K562 (cell line): ENCODE results near the gene FOXD2. TPM values are rescaled to one million over a fixed set of nuclear protein-coding genes. Genes with fewer than 3 reads are reported as not detected.
A peak's percentile ranks its signal among the peaks of the same experiment; 100 is the strongest.

Experiments
- ATAC-seq: fragments of 200-7000 bp; cut with Tn5 transposase; 3 replicates; pipeline ENCODE4 v1.9.1; 2020; ENCODE audit warnings: moderate library complexity
- BruUV-seq: library from RNA; stranded (reverse); fragments of 400-500 nt; replicated peaks from 2 replicates; lab custom pipeline; 2021; lab: Mats Ljungman, UMichigan
- CTCF ChIA-PET: fragments of 300-600 bp; formaldehyde crosslinking; extraction: SDS; loops from one replicate; lab custom pipeline; 2021; ENCODE audit warnings: low intra/inter-chr PET ratio; lab: Yijun Ruan, JAX
- POLR2A ChIA-PET: fragments of 300-600, 350-650 bp; sonication (Branson Sonifier 250); formaldehyde crosslinking; extraction: SDS; loops from one replicate; lab custom pipeline; 2021; ENCODE audit warnings: antibody characterized with exemption, inconsistent platforms; lab: Yijun Ruan, JAX
- DNase-seq, 4 experiments: peaks; one replicate each; pipeline versions ENCODE4 v3.0.0 to v3.0.0-alpha.2; 2011 to 2018; ENCODE audit warnings: low spot score in 3 of 4, mixed read lengths in 3 of 4; ENCODE audit errors: extremely low read depth in 1 of 4
- FAIRE-seq: peaks from 2 replicates; lab custom pipeline; 2011; peaks lifted over from hg19 to GRCh38; lab: Jason Lieb, UNC
- H2AFZ ChIP-seq: 2 replicates; pipeline ENCODE4 v1.6.0; 2011; ENCODE audit warnings: low read depth, low read length, control low read depth, inconsistent platforms
- H3K27ac ChIP-seq: fragments of 200-600 bp; 3 replicates; pipeline ENCODE4 v1.8.0; 2011; ENCODE audit warnings: low read depth, mild to moderate bottlenecking, control low read depth, inconsistent platforms, low read length, moderate library complexity, mixed read lengths; ENCODE audit errors: extremely low read depth
- H3K27me3 ChIP-seq, 2 experiments: fragments of 300-600 bp in 1 of 2; 2 replicates in 1 of 2; 3 replicates in 1 of 2; pipeline versions ENCODE4 v1.6.0 to v1.8.0; 2011; ENCODE audit warnings: inconsistent platforms in 2 of 2, low read length in 2 of 2, mild to moderate bottlenecking in 1 of 2, mixed read lengths in 1 of 2, moderate library complexity in 1 of 2; ENCODE audit not compliant: control insufficient read depth in 2 of 2, insufficient read depth in 2 of 2
- H3K36me3 ChIP-seq: fragments of 300-600 bp; 3 replicates; pipeline ENCODE4 v1.8.0; 2011; ENCODE audit warnings: mild to moderate bottlenecking, low read length, inconsistent platforms; ENCODE audit not compliant: control insufficient read depth, insufficient read depth
- H3K4me1 ChIP-seq, 2 experiments: fragments of 200-600 bp in 1 of 2; replicated peaks in 1 of 2; 2 replicates in 1 of 2; 3 replicates in 1 of 2; pipeline versions ENCODE4 v1.5.1 to v1.8.0; 2011; ENCODE audit warnings: inconsistent platforms in 2 of 2, low read length in 2 of 2, mild to moderate bottlenecking in 1 of 2, mixed read lengths in 1 of 2, moderate library complexity in 1 of 2; ENCODE audit not compliant: control insufficient read depth in 2 of 2, insufficient read depth in 2 of 2
- H3K4me2 ChIP-seq: 2 replicates; pipeline ENCODE4 v1.6.1; 2011; ENCODE audit warnings: low read length, control low read depth, inconsistent platforms, mixed read lengths; ENCODE audit not compliant: insufficient read depth
- H3K4me3 ChIP-seq: fragments of 200-600 bp; sonication (generic), shearing (Covaris generic); 2 replicates; pipeline ENCODE4 v1.5.1; 2016; ENCODE audit warnings: control low read depth, inconsistent platforms
- H3K79me2 ChIP-seq: fragments of 200-600 bp; 3 replicates; pipeline ENCODE4 v1.8.0; 2011; ENCODE audit warnings: low read length, inconsistent platforms; ENCODE audit not compliant: control insufficient read depth, insufficient read depth
- H3K9ac ChIP-seq, 2 experiments: 2 replicates each; pipeline versions ENCODE4 v1.6.0 to v1.6.1; 2011; ENCODE audit warnings: low read depth in 2 of 2, low read length in 2 of 2, control low read depth in 1 of 2, inconsistent platforms in 1 of 2, mild to moderate bottlenecking in 1 of 2, mixed read lengths in 1 of 2; ENCODE audit not compliant: insufficient read depth in 1 of 2
- H3K9me1 ChIP-seq: one replicate; pipeline ENCODE4 v1.6.0; 2011; ENCODE audit warnings: inconsistent platforms, mild to moderate bottlenecking, low read length, moderate library complexity; ENCODE audit not compliant: control insufficient read depth, insufficient read depth
- H3K9me3 ChIP-seq: replicated peaks from 2 replicates; pipeline ENCODE4 v1.5.1; 2011; ENCODE audit warnings: low read depth, low read length, inconsistent platforms; ENCODE audit not compliant: control insufficient read depth, insufficient read depth
- H4K20me1 ChIP-seq: replicated peaks from 2 replicates; pipeline ENCODE4 v1.6.1; 2011; ENCODE audit warnings: low read length, inconsistent platforms, mixed read lengths; ENCODE audit not compliant: control insufficient read depth, insufficient read depth
- BCOR ChIP-seq: fragments of 450-650 bp; IDR thresholded peaks from 2 replicates; pipeline ENCODE4 v1.6.1; 2016
- BMI1 ChIP-seq: fragments of 150-350 bp; IDR thresholded peaks from 2 replicates; pipeline ENCODE4 v1.6.1; 2014; ENCODE audit warnings: low read length
- CSDE1 ChIP-seq, 2 experiments: fragments of 450-650 bp; IDR thresholded peaks; 2 replicates each; pipeline ENCODE4 v1.6.1; 2016; ENCODE audit warnings: mild to moderate bottlenecking in 1 of 2
- SNIP1 ChIP-seq: fragments of 450-650 bp; IDR thresholded peaks from 2 replicates; pipeline ENCODE4 v1.7.1; 2017; ENCODE audit warnings: low read depth, mild to moderate bottlenecking
- ZNF274 ChIP-seq: IDR thresholded peaks from 2 replicates; pipeline ENCODE4 v1.6.1; 2011; ENCODE audit warnings: low read depth, mild to moderate bottlenecking, low read length, moderate library complexity, borderline replicate concordance
- WGBS: fragments of 100-300 bp; shearing (Covaris generic); methylation state at CpG from one replicate; pipeline ENCODE4 v1.1.6; 2016; ENCODE audit warnings: low coverage, mixed read lengths; ENCODE audit not compliant: insufficient coverage; ENCODE audit errors: missing lambda C conversion rate; 5-methylcytosine and 5-hydroxymethylcytosine counted together
- in situ Hi-C: fragments of 300-500 bp; cut with MboI; formaldehyde crosslinking; loops from 4 replicates; pipeline ENCODE4 v1.15.0; 2018; ENCODE audit warnings: inconsistent platforms, mixed read lengths
- intact Hi-C: fragments of 100-400 bp; cut with micrococcal nuclease; formaldehyde crosslinking; loops from 2 replicates; pipeline ENCODE4 v1.14.2; 2022
- polyA plus RNA-seq, 8 experiments: library from polyadenylated mRNA; depleted of rRNA in 4 of 8; stranded (reverse) in 5 of 8; unstranded in 3 of 8; fragments of >200 nt; fragmentation: Nextera tagmentation in 2 of 8; fragmentation: Illumina TruSeq in 1 of 8; extraction: Ambion mirVana in 2 of 8; extraction: Trizol in 1 of 8; gene quantifications; 2 replicates each; pipeline versions ENCODE4 v1.2.1 to v1.2.3, GENCODE V29; 2011 to 2014; ENCODE audit warnings: inconsistent platforms in 1 of 8, missing spikeins in 1 of 8
- total RNA-seq, 7 experiments: library from RNA; depleted of rRNA in 6 of 7; stranded (reverse); fragments of >200 nt in 6 of 7; fragmentation: Illumina TruSeq in 2 of 7; extraction: Trizol in 2 of 7; gene quantifications; 2 replicates each; pipeline versions ENCODE4 v1.2.1 to v1.2.3, GENCODE V29; 2011 to 2021; ENCODE audit warnings: low replicate concordance in 1 of 7
- TF ChIP-seq, protein P1 (sequence below): fragments of 250-450 bp; sonication (Bioruptor Pico); IDR thresholded peaks from 2 replicates; pipeline ENCODE4 v1.5.1; 2021; ENCODE audit warnings: mild to moderate bottlenecking
- TF ChIP-seq, protein P2 (sequence below): fragments of 250-450 bp; sonication (Bioruptor Pico); IDR thresholded peaks from 2 replicates; pipeline ENCODE4 v1.4.0; 2020; ENCODE audit warnings: mild to moderate bottlenecking, moderate library complexity
- TF ChIP-seq, protein P3 (sequence below): sonication (generic); formaldehyde crosslinking; IDR thresholded peaks from 2 replicates; pipeline ENCODE4 v1.8.0; 2022; ENCODE audit warnings: mild to moderate bottlenecking, missing genetic modification reagents

The FOXD2 gene
- total and polyA plus RNA-seq, 9 of the 15 experiments (the other 6 are each of a cell fraction or from before 2014, with no cell fraction given), result 0.06 to 1.2 (median 0.22) TPM

DNA sequence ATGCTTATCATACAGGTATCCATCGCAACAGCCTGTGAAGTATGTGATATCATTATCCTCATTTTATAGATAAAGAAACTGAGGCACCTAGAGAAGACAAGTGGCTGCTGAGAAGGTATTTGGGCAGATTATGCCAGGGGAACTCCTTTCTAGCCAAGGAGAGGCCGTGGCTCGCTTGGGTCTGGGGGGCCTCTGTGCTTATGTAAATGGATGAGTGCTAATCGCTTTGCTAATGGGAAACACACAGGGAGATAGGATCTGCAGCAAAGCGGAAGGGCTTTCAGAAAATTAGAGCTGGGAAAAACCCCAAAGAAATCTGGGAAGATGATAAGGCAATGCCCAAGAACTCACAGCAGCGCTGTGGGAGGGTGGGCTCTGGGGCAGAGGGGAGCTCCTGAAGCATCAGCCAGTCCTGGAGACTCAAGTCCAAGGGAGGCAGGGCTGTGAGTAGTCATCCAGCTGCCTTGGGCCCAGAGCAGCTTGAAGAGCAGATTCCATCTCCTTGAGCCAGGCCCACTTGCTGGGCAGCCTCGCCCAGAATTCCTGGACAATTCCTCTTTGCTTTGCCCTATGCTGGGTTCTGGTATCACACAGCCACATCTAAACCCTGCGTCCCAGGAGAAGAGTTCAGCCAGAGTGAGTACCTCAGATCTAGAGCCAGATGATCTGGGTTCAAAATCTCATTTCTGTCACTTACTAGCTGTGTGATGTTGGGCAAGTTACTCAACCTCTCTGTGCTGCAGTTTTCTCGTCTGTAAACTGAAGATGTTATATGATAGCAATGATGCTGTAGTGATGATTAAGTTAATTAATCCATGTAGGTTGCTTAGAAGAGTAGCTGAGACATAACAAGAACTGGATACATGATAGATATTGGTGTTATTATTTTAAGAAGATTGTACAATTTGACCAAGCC, 36.7 kb downstream of the FOXD2 start:
- under 1% methylated on average over 9 of the region's 9 CpGs for WGBS
- Histone ChIP-seq H3K79me2 (no peaks in the 10 kb centered on the region), H3K4me3 (no peak overlapping the region), H3K4me2 (no peak overlapping the region), H3K36me3 (no peaks in the 10 kb centered on the region), H3K9ac (no peak overlapping the region), H3K9me1 (no peaks in the 10 kb centered on the region), H3K9me3 (no peaks in the 10 kb centered on the region), H2AFZ (no peak overlapping the region), H3K27ac (no peak overlapping the region), H3K4me1 (peaks cover 2 to 6% of the 10 kb centered on the region in 2 experiments; a peak in 2 of 5 replicates), H4K20me1 (peaks cover 6% of the 10 kb centered on the region), H3K27me3 (peaks cover 23 to 38% of the 10 kb centered on the region in 2 experiments; a peak in 4 of 5 replicates)
- BruUV-seq, result no TSS peak
- no peak for FAIRE-seq
- ChIA-PET CTCF (no interaction called here), POLR2A (interaction anchor here (1.2 kb wide), 1 partner anchor 13 kb away, joined by 3 read pairs; no protein-coding TSS in a partner anchor)
- ATAC-seq, result no peak
- intact Hi-C loops, result no loop called here
- no peak for DNase-seq
- in situ Hi-C loops, result no loop called here
- TF ChIP-seq, protein P1, sequence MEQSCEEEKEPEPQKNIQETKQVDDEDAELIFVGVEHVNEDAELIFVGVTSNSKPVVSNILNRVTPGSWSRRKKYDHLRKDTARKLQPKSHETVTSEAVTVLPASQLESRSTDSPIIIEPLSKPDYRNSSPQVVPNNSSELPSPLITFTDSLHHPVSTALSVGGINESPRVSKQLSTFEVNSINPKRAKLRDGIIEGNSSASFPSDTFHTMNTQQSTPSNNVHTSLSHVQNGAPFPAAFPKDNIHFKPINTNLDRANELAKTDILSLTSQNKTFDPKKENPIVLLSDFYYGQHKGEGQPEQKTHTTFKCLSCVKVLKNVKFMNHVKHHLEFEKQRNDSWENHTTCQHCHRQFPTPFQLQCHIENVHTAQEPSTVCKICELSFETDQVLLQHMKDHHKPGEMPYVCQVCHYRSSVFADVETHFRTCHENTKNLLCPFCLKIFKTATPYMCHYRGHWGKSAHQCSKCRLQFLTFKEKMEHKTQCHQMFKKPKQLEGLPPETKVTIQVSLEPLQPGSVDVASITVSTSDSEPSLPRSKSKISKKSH (CRISPR knock-in tag), result no peak
- TF ChIP-seq CSDE1 (IDR thresholded peaks at IDR 0.05) (no peak), BMI1 (no peak), SNIP1 (no peak), BCOR (peak; percentile 87), ZNF274 (no peak)
- TF ChIP-seq, protein P2, sequence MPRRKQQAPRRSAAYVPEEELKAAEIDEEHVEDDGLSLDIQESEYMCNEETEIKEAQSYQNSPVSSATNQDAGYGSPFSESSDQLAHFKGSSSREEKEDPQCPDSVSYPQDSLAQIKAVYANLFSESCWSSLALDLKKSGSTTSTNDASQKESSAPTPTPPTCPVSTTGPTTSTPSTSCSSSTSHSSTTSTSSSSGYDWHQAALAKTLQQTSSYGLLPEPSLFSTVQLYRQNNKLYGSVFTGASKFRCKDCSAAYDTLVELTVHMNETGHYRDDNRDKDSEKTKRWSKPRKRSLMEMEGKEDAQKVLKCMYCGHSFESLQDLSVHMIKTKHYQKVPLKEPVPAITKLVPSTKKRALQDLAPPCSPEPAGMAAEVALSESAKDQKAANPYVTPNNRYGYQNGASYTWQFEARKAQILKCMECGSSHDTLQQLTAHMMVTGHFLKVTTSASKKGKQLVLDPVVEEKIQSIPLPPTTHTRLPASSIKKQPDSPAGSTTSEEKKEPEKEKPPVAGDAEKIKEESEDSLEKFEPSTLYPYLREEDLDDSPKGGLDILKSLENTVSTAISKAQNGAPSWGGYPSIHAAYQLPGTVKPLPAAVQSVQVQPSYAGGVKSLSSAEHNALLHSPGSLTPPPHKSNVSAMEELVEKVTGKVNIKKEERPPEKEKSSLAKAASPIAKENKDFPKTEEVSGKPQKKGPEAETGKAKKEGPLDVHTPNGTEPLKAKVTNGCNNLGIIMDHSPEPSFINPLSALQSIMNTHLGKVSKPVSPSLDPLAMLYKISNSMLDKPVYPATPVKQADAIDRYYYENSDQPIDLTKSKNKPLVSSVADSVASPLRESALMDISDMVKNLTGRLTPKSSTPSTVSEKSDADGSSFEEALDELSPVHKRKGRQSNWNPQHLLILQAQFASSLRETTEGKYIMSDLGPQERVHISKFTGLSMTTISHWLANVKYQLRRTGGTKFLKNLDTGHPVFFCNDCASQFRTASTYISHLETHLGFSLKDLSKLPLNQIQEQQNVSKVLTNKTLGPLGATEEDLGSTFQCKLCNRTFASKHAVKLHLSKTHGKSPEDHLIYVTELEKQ (CRISPR knock-in tag), result no peak
- TF ChIP-seq, protein P3, sequence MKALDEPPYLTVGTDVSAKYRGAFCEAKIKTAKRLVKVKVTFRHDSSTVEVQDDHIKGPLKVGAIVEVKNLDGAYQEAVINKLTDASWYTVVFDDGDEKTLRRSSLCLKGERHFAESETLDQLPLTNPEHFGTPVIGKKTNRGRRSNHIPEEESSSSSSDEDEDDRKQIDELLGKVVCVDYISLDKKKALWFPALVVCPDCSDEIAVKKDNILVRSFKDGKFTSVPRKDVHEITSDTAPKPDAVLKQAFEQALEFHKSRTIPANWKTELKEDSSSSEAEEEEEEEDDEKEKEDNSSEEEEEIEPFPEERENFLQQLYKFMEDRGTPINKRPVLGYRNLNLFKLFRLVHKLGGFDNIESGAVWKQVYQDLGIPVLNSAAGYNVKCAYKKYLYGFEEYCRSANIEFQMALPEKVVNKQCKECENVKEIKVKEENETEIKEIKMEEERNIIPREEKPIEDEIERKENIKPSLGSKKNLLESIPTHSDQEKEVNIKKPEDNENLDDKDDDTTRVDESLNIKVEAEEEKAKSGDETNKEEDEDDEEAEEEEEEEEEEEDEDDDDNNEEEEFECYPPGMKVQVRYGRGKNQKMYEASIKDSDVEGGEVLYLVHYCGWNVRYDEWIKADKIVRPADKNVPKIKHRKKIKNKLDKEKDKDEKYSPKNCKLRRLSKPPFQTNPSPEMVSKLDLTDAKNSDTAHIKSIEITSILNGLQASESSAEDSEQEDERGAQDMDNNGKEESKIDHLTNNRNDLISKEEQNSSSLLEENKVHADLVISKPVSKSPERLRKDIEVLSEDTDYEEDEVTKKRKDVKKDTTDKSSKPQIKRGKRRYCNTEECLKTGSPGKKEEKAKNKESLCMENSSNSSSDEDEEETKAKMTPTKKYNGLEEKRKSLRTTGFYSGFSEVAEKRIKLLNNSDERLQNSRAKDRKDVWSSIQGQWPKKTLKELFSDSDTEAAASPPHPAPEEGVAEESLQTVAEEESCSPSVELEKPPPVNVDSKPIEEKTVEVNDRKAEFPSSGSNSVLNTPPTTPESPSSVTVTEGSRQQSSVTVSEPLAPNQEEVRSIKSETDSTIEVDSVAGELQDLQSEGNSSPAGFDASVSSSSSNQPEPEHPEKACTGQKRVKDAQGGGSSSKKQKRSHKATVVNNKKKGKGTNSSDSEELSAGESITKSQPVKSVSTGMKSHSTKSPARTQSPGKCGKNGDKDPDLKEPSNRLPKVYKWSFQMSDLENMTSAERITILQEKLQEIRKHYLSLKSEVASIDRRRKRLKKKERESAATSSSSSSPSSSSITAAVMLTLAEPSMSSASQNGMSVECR (CRISPR knock-in tag), result no peak
